HepG2 (cell line): ENCODE data around the gene JAZF1.

Experiments
- CTCF ChIP-seq: sonication (generic); formaldehyde crosslinking; IDR thresholded peaks from 2 replicates; pipeline ENCODE4 v1.5.0; 2020; ENCODE audit warnings: mild to moderate bottlenecking, missing genetic modification reagents, moderate library complexity
- HMG20B ChIP-seq: conservative IDR thresholded peaks from 2 replicates; pipeline ENCODE4 v1.6.1; 2016; ENCODE audit warnings: missing genetic modification reagents, missing compliant biosample characterization
- POLR2A ChIP-seq, 2 experiments: IDR thresholded peaks; 2 replicates each; pipeline ENCODE4 v1.6.1; 2011; ENCODE audit warnings: low read depth in 2 of 2, low read length in 2 of 2, mild to moderate bottlenecking in 1 of 2, moderate library complexity in 1 of 2; ENCODE audit not compliant: insufficient read depth in 1 of 2
- RNF2 ChIP-seq: fragments of 450-650 bp; conservative IDR thresholded peaks from 2 replicates; pipeline ENCODE4 v1.6.1; 2016; ENCODE audit warnings: low read depth
- SMAD1 ChIP-seq: sonication (generic); formaldehyde crosslinking; IDR thresholded peaks from 2 replicates; pipeline ENCODE4 v1.4.0; 2020; ENCODE audit warnings: missing genetic modification reagents, low read depth, mild to moderate bottlenecking, borderline replicate concordance
- STAT6 ChIP-seq: sonication (generic); formaldehyde crosslinking; IDR thresholded peaks from 2 replicates; pipeline ENCODE4 v1.4.0; 2020; ENCODE audit warnings: missing genetic modification reagents, mild to moderate bottlenecking, borderline replicate concordance
- ZNF274 ChIP-seq: sonication (generic); formaldehyde crosslinking; IDR thresholded peaks from 2 replicates; pipeline ENCODE4 v1.5.1; 2020; ENCODE audit warnings: mild to moderate bottlenecking, missing genetic modification reagents
- ZNF484 ChIP-seq: sonication (generic); formaldehyde crosslinking; IDR thresholded peaks from 2 replicates; pipeline ENCODE4 v1.5.1; 2020; ENCODE audit warnings: mild to moderate bottlenecking, low read depth, missing genetic modification reagents, borderline replicate concordance

- TF ChIP-seq RNF2 (no peak), CTCF (CRISPR knock-in tag) (peak; percentile 62), ZNF274 (no peak), HMG20B (no peak), ZNF484 (CRISPR knock-in tag) (no peak), STAT6 (CRISPR knock-in tag) (no peak), POLR2A (IDR thresholded peaks at IDR 0.05; ENCODE audit: insufficient read depth in 1 of 2, low read depth in 2 of 2, low read length in 2 of 2) (no peak), SMAD1 (CRISPR knock-in tag) (no peak)
Measured at GRCh38 chr7:27921081-27921836, 259.3 kb downstream of the JAZF1 start.
